B cell (primary cell): ENCODE results near the gene MVB12B. TPM values are rescaled to one million over a fixed set of nuclear protein-coding genes. Genes with fewer than 3 reads are reported as not detected.

Source experiments
- ATAC-seq: fragments of 200-7000 bp; cut with Tn5 transposase; one replicate; pipeline ENCODE4 v1.10.0; 2021; ENCODE audit warnings: low read depth, mild to moderate bottlenecking, moderate number of reproducible peaks, moderate library complexity
- CTCF ChIA-PET: fragments of 350-600 bp; sonication (Branson Sonifier 250); formaldehyde crosslinking; loops from one replicate; lab custom pipeline; 2021; ENCODE audit warnings: antibody characterized with exemption, inconsistent platforms; lab: Charles Lee
- POLR2A ChIA-PET: fragments of 350-600 bp; sonication (Branson Sonifier 250); formaldehyde crosslinking; loops from one replicate; lab custom pipeline; 2021; ENCODE audit warnings: antibody characterized with exemption; lab: Charles Lee
- DNase-seq: peaks from one replicate; pipeline ENCODE4 v3.0.0; 2013
- H2AFZ ChIP-seq: 2 replicates; pipeline ENCODE4 v1.6.1; 2012; ENCODE audit warnings: mild to moderate bottlenecking, low read depth, low read length; ENCODE audit not compliant: insufficient read depth, poor library complexity, severe bottlenecking
- H3K27ac ChIP-seq, 2 donors: 1 replicate in 1 of 2; 2 replicates in 1 of 2; pipeline ENCODE4 v1.5.1; 2012 to 2013; ENCODE audit warnings: low read length in 2 of 2, mild to moderate bottlenecking in 2 of 2, moderate library complexity in 1 of 2
- H3K27me3 ChIP-seq, 4 experiments: fragments of 200-600 bp in 1 of 4; sonication (generic) in 1 of 4; replicated peaks in 1 of 4; 1 replicate in 2 of 4; 2 replicates in 2 of 4; pipeline versions ENCODE4 v1.6.1 to v1.7.0; 2013 to 2016; ENCODE audit warnings: low read length in 3 of 4, mild to moderate bottlenecking in 2 of 4, mixed read lengths in 1 of 4, moderate library complexity in 1 of 4; ENCODE audit not compliant: insufficient read depth in 4 of 4, control insufficient read depth in 3 of 4; ENCODE audit errors: control extremely low read depth in 1 of 4
- H3K36me3 ChIP-seq, 2 experiments: replicated peaks in 1 of 2; 1 replicate in 1 of 2; 2 replicates in 1 of 2; pipeline versions ENCODE4 v1.6.1 to v1.7.1; 2013; ENCODE audit warnings: low read length in 1 of 2; ENCODE audit not compliant: insufficient read depth in 2 of 2, control insufficient read depth in 1 of 2; ENCODE audit errors: control extremely low read depth in 1 of 2, extremely low read depth in 1 of 2
- H3K4me1 ChIP-seq, 2 donors: fragments of 200-600 bp in 1 of 2; sonication (generic) in 1 of 2; 1 replicate in 1 of 2; 2 replicates in 1 of 2; pipeline versions ENCODE4 v1.5.1 to v1.6.1; 2013 to 2017; ENCODE audit warnings: low read length in 2 of 2; ENCODE audit not compliant: control insufficient read depth in 2 of 2, insufficient read depth in 2 of 2
- H3K4me2 ChIP-seq: replicated peaks from 2 replicates; pipeline ENCODE3; 2012; ENCODE audit warnings: mild to moderate bottlenecking, low read depth, low read length; ENCODE audit not compliant: poor library complexity, severe bottlenecking
- H3K4me3 ChIP-seq, 5 experiments: fragments of 200-600 bp in 1 of 5; sonication (generic) in 1 of 5; 1 replicate in 3 of 5; 2 replicates in 2 of 5; pipeline versions ENCODE4 v1.5.1 to v1.7.0; 2011 to 2016; ENCODE audit warnings: low read length in 4 of 5, mild to moderate bottlenecking in 4 of 5, low read depth in 2 of 5, control low read depth in 1 of 5, moderate library complexity in 1 of 5; ENCODE audit not compliant: insufficient read depth in 1 of 5; ENCODE audit errors: control extremely low read depth in 1 of 5, extremely low read depth in 1 of 5
- H3K79me2 ChIP-seq: fragments of 200-600 bp; sonication (generic); one replicate; pipeline ENCODE4 v1.6.0; 2016; ENCODE audit warnings: low read length; ENCODE audit not compliant: control insufficient read depth, insufficient read depth
- H3K9ac ChIP-seq: fragments of 200-600 bp; sonication (generic); 2 replicates; pipeline ENCODE4 v1.6.1; 2017; ENCODE audit warnings: mild to moderate bottlenecking, low read length, moderate library complexity
- H3K9me3 ChIP-seq, 3 donors: one replicate each; pipeline versions ENCODE4 v1.6.1 to v1.7.1; 2013; ENCODE audit warnings: low read length in 2 of 3; ENCODE audit not compliant: control insufficient read depth in 2 of 3, insufficient read depth in 1 of 3; ENCODE audit errors: control extremely low read depth in 1 of 3
- H4K20me1 ChIP-seq: 2 replicates; pipeline ENCODE4 v1.6.0; 2012; ENCODE audit warnings: mild to moderate bottlenecking, low read length; ENCODE audit not compliant: insufficient read depth, control insufficient read depth, poor library complexity, severe bottlenecking
- H3K27ac Mint-ChIP-seq: one replicate; pipeline ENCODE4 v1.8.0; 2021; ENCODE audit warnings: mixed read lengths
- H3K27me3 Mint-ChIP-seq: one replicate; pipeline ENCODE4 v1.8.0; 2021; ENCODE audit warnings: mixed read lengths
- H3K4me1 Mint-ChIP-seq: one replicate; pipeline ENCODE4 v1.8.0; 2021; ENCODE audit warnings: mixed read lengths
- H3K4me3 Mint-ChIP-seq: one replicate; pipeline ENCODE4 v1.8.0; 2021; ENCODE audit warnings: mixed read lengths
- H3K9me3 Mint-ChIP-seq: one replicate; pipeline ENCODE4 v1.8.0; 2022; ENCODE audit warnings: mixed read lengths; ENCODE audit not compliant: insufficient read depth
- EZH2 ChIP-seq: IDR thresholded peaks from 2 replicates; pipeline ENCODE4 v1.6.1; 2012; ENCODE audit warnings: borderline replicate concordance, low read depth, mild to moderate bottlenecking, moderate library complexity, low read length; ENCODE audit not compliant: insufficient read depth, poor library complexity, severe bottlenecking
- WGBS: methylation state at CpG from one replicate; pipeline ENCODE4 v1.1.5; 2013; ENCODE audit warnings: missing lambda C conversion rate; ENCODE audit not compliant: insufficient coverage; 5-methylcytosine and 5-hydroxymethylcytosine counted together
- intact Hi-C: fragments of 100-400 bp; cut with micrococcal nuclease; formaldehyde crosslinking; loops from one replicate; pipeline ENCODE4 v1.10.0; 2022
- polyA plus RNA-seq: library from polyadenylated mRNA; depleted of rRNA; stranded (reverse); fragments of >200 nt; gene quantifications from 2 replicates; pipeline ENCODE4 v1.2.3, GENCODE V29; 2012
- total RNA-seq, 2 donors: library from RNA; stranded (reverse); fragments of 120-200 nt in 1 of 2; gene quantifications; 1 replicate in 1 of 2; 2 replicates in 1 of 2; pipeline versions ENCODE4 v1.2.3 to v1.2.4, GENCODE V29; 2013 to 2022
- TF ChIP-seq, protein P1 (sequence below): fragments of 200-600 bp; IDR thresholded peaks from one replicate; pipeline ENCODE4 v1.8.0; 2022; ENCODE audit warnings: antibody characterized with exemption, mild to moderate bottlenecking

MVB12B gene
- total and polyA plus RNA-seq, 2 donors (not counting 1 experiment from before 2014, with no cell fraction given), result 1.2 to 9.8 TPM

DNA sequence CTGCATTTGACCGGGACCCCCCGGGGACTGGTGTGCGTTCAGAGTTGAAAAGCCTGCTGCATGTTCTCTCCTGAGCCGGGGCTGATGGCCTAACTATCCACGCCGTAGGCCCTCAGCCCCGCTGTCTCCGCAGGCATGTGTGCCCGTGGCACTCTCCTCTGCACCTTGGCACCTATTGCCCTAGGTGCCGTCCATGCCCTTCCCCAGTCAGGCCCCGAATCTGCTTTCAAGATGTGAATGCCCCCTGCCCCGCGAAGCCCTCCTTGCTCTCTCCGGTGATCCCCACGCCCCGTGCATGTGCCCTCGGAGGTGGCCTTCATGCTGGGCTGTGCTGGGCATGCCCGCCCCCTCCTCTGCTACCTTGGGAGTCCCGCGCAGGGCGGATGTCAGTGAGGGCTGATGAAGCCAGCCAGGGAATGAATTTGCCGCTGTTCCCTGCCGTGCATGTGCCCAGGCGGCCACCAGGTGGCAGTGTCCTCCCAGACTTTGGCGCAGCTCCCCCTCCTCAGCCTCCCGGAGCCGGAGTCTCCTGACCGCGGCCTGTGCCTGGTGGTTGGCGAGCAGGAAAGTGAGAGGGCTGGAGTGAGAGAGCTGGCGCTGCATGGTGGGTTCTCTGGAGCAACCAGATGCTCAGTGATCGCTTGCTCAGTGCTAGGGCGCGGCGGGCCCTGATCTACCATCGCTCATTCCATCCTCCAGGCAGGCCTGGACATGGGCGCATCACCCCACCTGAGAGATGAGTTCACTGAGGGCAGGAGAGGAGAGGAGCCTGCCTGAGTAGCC lies 174.2 kb downstream of the MVB12B start:
- Histone ChIP-seq H3K79me2 (no peaks in the 10 kb centered on the region), H2AFZ (peak overlapping the region; percentile 22), H3K4me1 (peaks cover 14 to 21% of the 10 kb centered on the region in 2 donors), H3K36me3 (no peaks in the 10 kb centered on the region), H3K4me3 (no peak overlapping the region), H3K9ac (no peak overlapping the region), H4K20me1 (peaks cover 10% of the 10 kb centered on the region), H3K27me3 (peaks cover 0 to 35% (median 11%) of the 10 kb centered on the region in 4 experiments), H3K4me2 (peak overlapping the region; percentile 49), H3K27ac (no peak overlapping the region), H3K9me3 (peaks cover 0 to 3% (median 0%) of the 10 kb centered on the region in 3 donors)
- peaks cover 12% of the 10 kb centered on the region for H3K4me1 Mint-ChIP-seq
- H3K27me3 Mint-ChIP-seq, result peaks cover 11% of the 10 kb centered on the region
- ChIA-PET CTCF (interaction anchor here (0.5 to 14.6 kb wide), 22 partner anchors 10 to 772 kb away, joined by 3 to 420 read pairs (median 6); no protein-coding TSS in a partner anchor), POLR2A (no interaction called here)
- TF ChIP-seq, protein P1, sequence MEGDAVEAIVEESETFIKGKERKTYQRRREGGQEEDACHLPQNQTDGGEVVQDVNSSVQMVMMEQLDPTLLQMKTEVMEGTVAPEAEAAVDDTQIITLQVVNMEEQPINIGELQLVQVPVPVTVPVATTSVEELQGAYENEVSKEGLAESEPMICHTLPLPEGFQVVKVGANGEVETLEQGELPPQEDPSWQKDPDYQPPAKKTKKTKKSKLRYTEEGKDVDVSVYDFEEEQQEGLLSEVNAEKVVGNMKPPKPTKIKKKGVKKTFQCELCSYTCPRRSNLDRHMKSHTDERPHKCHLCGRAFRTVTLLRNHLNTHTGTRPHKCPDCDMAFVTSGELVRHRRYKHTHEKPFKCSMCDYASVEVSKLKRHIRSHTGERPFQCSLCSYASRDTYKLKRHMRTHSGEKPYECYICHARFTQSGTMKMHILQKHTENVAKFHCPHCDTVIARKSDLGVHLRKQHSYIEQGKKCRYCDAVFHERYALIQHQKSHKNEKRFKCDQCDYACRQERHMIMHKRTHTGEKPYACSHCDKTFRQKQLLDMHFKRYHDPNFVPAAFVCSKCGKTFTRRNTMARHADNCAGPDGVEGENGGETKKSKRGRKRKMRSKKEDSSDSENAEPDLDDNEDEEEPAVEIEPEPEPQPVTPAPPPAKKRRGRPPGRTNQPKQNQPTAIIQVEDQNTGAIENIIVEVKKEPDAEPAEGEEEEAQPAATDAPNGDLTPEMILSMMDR, result peak; percentile 98
- no peak for TF ChIP-seq EZH2
- H3K9me3 Mint-ChIP-seq, result no peaks in the 10 kb centered on the region
- intact Hi-C loops, result loop anchor here (1.0 to 2.0 kb wide), 2 partner anchors 14 to 58 kb away; no protein-coding TSS in a partner anchor
- DNase-seq (peak; percentile 84), ATAC-seq (peak; percentile 77)
- peak overlapping the region; percentile 70 for H3K4me3 Mint-ChIP-seq
- peak overlapping the region; percentile 67 for H3K27ac Mint-ChIP-seq
- WGBS, result 38% methylated on average over 36 of the region's 37 CpGs
